ENCODE data around the gene RAB12. TPM values are rescaled to one million over a fixed set of nuclear protein-coding genes. Genes with fewer than 3 reads are reported as not detected.
A peak's percentile ranks its signal among the peaks of the same experiment; 100 is the strongest.
"Not testable (repeated sequence)": the region's sequence is repeated elsewhere in the genome, so short reads cannot be mapped to it uniquely, and the experiment has no call there.

Gene RAB12
- 10 to 100 TPM; 44.9 to 85.2 TPM for total RNA-seq
- 10 to 100 TPM; 62.3 to 62.6 TPM for polyA plus RNA-seq (ENCODE audit: insufficient read length in 2 of 2)
- long read RNA-seq, donor 1, transcript RAB12-203 (6 exons, 2,145 nt): major isoform, 12 of 13 reads
- long read RNA-seq, donor 1, partial matches to known transcripts: 0 of 13 reads
- long read RNA-seq, donor 1, other reads (novel, unspliced or antisense): 0 of 13 reads
- long read RNA-seq, donor 2, transcript RAB12-203 (6 exons, 2,145 nt): major isoform, 6 of 11 reads
- long read RNA-seq, donor 2, partial matches to known transcripts: 5 of 11 reads
- long read RNA-seq, donor 2, other reads (novel, unspliced or antisense): 0 of 11 reads
- long read RNA-seq, donor 3, transcript RAB12-203 (6 exons, 2,145 nt): major isoform, 8 of 8 reads
- long read RNA-seq, donor 3, partial matches to known transcripts: 0 of 8 reads
- long read RNA-seq, donor 3, other reads (novel, unspliced or antisense): 0 of 8 reads
- long read RNA-seq, donor 4, transcript RAB12-203 (6 exons, 2,145 nt): major isoform, 8 of 8 reads
- long read RNA-seq, donor 4, partial matches to known transcripts: 0 of 8 reads
- long read RNA-seq, donor 4, other reads (novel, unspliced or antisense): 0 of 8 reads

- DNase-seq (ENCODE audit: low read depth in 4 of 6, low spot score in 6 of 6): peak in 5 of 6 donors; percentile 68 to 95 (median 83)
- peaks cover 29% of the 10 kb centered on the region for H3K4me1 ChIP-seq (ENCODE audit: control insufficient read depth, insufficient read depth, low read length)
- no peaks in the 10 kb centered on the region for H3K9me3 ChIP-seq (ENCODE audit: control insufficient read depth, insufficient read depth, low read length)
- WGBS (ENCODE audit: insufficient coverage): under 1% methylated on average over 63 of the region's 95 CpGs
- no peaks in the 10 kb centered on the region for H3K36me3 ChIP-seq (ENCODE audit: control insufficient read depth, insufficient read depth, low read length)
- H3K27ac ChIP-seq (ENCODE audit: low read depth, low read length): peak within 1 kb of the TSS; percentile 61
- H3K27me3 ChIP-seq (ENCODE audit: control insufficient read depth, insufficient read depth, low read length): peaks cover 10% of the 10 kb centered on the region
- H3K4me3 ChIP-seq (ENCODE audit: low read depth, low read length): peak within 1 kb of the TSS; percentile 74
Observed at GRCh38 chr18:8608795-8609658, at the start of gene RAB12. RAB12 (plus strand) TSS chr18:8609437; CDS start chr18:8609440, 3 bp downstream.

- DNase-seq (ENCODE audit: low read depth in 4 of 6, low spot score in 6 of 6): no peak
- peaks cover 5% of the 10 kb centered on the region for H3K4me1 ChIP-seq (ENCODE audit: control insufficient read depth, insufficient read depth, low read length)
- no peaks in the 10 kb centered on the region for H3K27me3 ChIP-seq (ENCODE audit: control insufficient read depth, insufficient read depth, low read length)
- H3K27ac ChIP-seq (ENCODE audit: low read depth, low read length): no peak overlapping the region
- H3K36me3 ChIP-seq (ENCODE audit: control insufficient read depth, insufficient read depth, low read length): no peaks in the 10 kb centered on the region
- no peaks in the 10 kb centered on the region for H3K9me3 ChIP-seq (ENCODE audit: control insufficient read depth, insufficient read depth, low read length)
- no peak overlapping the region for H3K4me3 ChIP-seq (ENCODE audit: low read depth, low read length)
- WGBS (ENCODE audit: insufficient coverage): 67% methylated on average over 2 of the region's 4 CpGs
Observed at GRCh38 chr18:8559612-8560186, 49.5 kb upstream of the RAB12 start.

GRCh38 chr18:8561123-8561910, 47.9 kb upstream of the RAB12 start:
- WGBS (ENCODE audit: insufficient coverage): 60% methylated on average over 7 of the region's 8 CpGs
- peaks cover 5% of the 10 kb centered on the region for H3K4me1 ChIP-seq (ENCODE audit: control insufficient read depth, insufficient read depth, low read length)
- no peaks in the 10 kb centered on the region for H3K27me3 ChIP-seq (ENCODE audit: control insufficient read depth, insufficient read depth, low read length)
- peak in 2 of 6 donors; percentile 34 to 49 for DNase-seq (ENCODE audit: low read depth in 4 of 6, low spot score in 6 of 6)
- no peaks in the 10 kb centered on the region for H3K9me3 ChIP-seq (ENCODE audit: control insufficient read depth, insufficient read depth, low read length)
- H3K36me3 ChIP-seq (ENCODE audit: control insufficient read depth, insufficient read depth, low read length): no peaks in the 10 kb centered on the region
- no peak overlapping the region for H3K4me3 ChIP-seq (ENCODE audit: low read depth, low read length)
- H3K27ac ChIP-seq (ENCODE audit: low read depth, low read length): no peak overlapping the region

- no peak for DNase-seq (ENCODE audit: low read depth in 4 of 6, low spot score in 6 of 6)
- no peaks in the 10 kb centered on the region for H3K36me3 ChIP-seq (ENCODE audit: control insufficient read depth, insufficient read depth, low read length)
- no peak overlapping the region for H3K4me3 ChIP-seq (ENCODE audit: low read depth, low read length)
- H3K27ac ChIP-seq (ENCODE audit: low read depth, low read length): no peak overlapping the region
- H3K27me3 ChIP-seq (ENCODE audit: control insufficient read depth, insufficient read depth, low read length): no peaks in the 10 kb centered on the region
- WGBS (ENCODE audit: insufficient coverage): 77% methylated on average over 3 of the region's 6 CpGs
- no peaks in the 10 kb centered on the region for H3K9me3 ChIP-seq (ENCODE audit: control insufficient read depth, insufficient read depth, low read length)
- peaks cover 5% of the 10 kb centered on the region for H3K4me1 ChIP-seq (ENCODE audit: control insufficient read depth, insufficient read depth, low read length)
Observed at GRCh38 chr18:8562070-8562469, 47.2 kb upstream of the RAB12 start.

- 40% methylated on average over 3 of the region's 3 CpGs for WGBS (ENCODE audit: insufficient coverage)
- peak in 1 of 6 donors; percentile 29 for DNase-seq (ENCODE audit: low read depth in 4 of 6, low spot score in 6 of 6)
Observed at GRCh38 chr18:8562919-8563318, 46.3 kb upstream of the RAB12 start.

GRCh38 chr18:8571399-8571798, 37.8 kb upstream of the RAB12 start:
- Histone ChIP-seq H3K36me3 (ENCODE audit: control insufficient read depth, insufficient read depth, low read length) (no peaks in the 10 kb centered on the region), H3K4me3 (ENCODE audit: low read depth, low read length) (no peak overlapping the region), H3K4me1 (ENCODE audit: control insufficient read depth, insufficient read depth, low read length) (no peaks in the 10 kb centered on the region), H3K9me3 (ENCODE audit: control insufficient read depth, insufficient read depth, low read length) (no peaks in the 10 kb centered on the region), H3K27ac (ENCODE audit: low read depth, low read length) (no peak overlapping the region), H3K27me3 (ENCODE audit: control insufficient read depth, insufficient read depth, low read length) (no peaks in the 10 kb centered on the region)
- no peak for DNase-seq (ENCODE audit: low read depth in 4 of 6, low spot score in 6 of 6)
- 70% methylated on average over 5 of the region's 5 CpGs for WGBS (ENCODE audit: insufficient coverage)

More at GRCh38 chr18:8562919-8563318, 46.3 kb upstream of the RAB12 start:
- peaks cover 5% of the 10 kb centered on the region for H3K4me1 ChIP-seq (ENCODE audit: control insufficient read depth, insufficient read depth, low read length)
- H3K27ac ChIP-seq (ENCODE audit: low read depth, low read length): no peak overlapping the region
- no peak overlapping the region for H3K4me3 ChIP-seq (ENCODE audit: low read depth, low read length)
- no peaks in the 10 kb centered on the region for H3K36me3 ChIP-seq (ENCODE audit: control insufficient read depth, insufficient read depth, low read length)
- no peaks in the 10 kb centered on the region for H3K27me3 ChIP-seq (ENCODE audit: control insufficient read depth, insufficient read depth, low read length)
- H3K9me3 ChIP-seq (ENCODE audit: control insufficient read depth, insufficient read depth, low read length): no peaks in the 10 kb centered on the region

- H3K4me3 ChIP-seq (ENCODE audit: low read depth, low read length); H3K9me3 ChIP-seq (ENCODE audit: control insufficient read depth, insufficient read depth, low read length); DNase-seq (ENCODE audit: low read depth in 4 of 6, low spot score in 6 of 6); H3K27me3 ChIP-seq (ENCODE audit: control insufficient read depth, insufficient read depth, low read length); H3K36me3 ChIP-seq (ENCODE audit: control insufficient read depth, insufficient read depth, low read length); H3K4me1 ChIP-seq (ENCODE audit: control insufficient read depth, insufficient read depth, low read length); H3K27ac ChIP-seq (ENCODE audit: low read depth, low read length): not testable (repeated sequence)
- no CpG with 5 or more reads among the region's 1 CpG for WGBS (ENCODE audit: insufficient coverage)
Observed at GRCh38 chr18:8573766-8574165, 35.5 kb upstream of the RAB12 start.

GRCh38 chr18:8584798-8585197, 24.4 kb upstream of the RAB12 start:
- 40% methylated on average over 6 of the region's 8 CpGs for WGBS (ENCODE audit: insufficient coverage)
- no peaks in the 10 kb centered on the region for H3K4me1 ChIP-seq (ENCODE audit: control insufficient read depth, insufficient read depth, low read length)
- DNase-seq (ENCODE audit: low read depth in 4 of 6, low spot score in 6 of 6): no peak
- no peaks in the 10 kb centered on the region for H3K9me3 ChIP-seq (ENCODE audit: control insufficient read depth, insufficient read depth, low read length)
- H3K27me3 ChIP-seq (ENCODE audit: control insufficient read depth, insufficient read depth, low read length): no peaks in the 10 kb centered on the region
- no peak overlapping the region for H3K4me3 ChIP-seq (ENCODE audit: low read depth, low read length)
- no peaks in the 10 kb centered on the region for H3K36me3 ChIP-seq (ENCODE audit: control insufficient read depth, insufficient read depth, low read length)
- no peak overlapping the region for H3K27ac ChIP-seq (ENCODE audit: low read depth, low read length)

GRCh38 chr18:8586941-8587340, 22.3 kb upstream of the RAB12 start:
- Histone ChIP-seq H3K4me3 (ENCODE audit: low read depth, low read length) (no peak overlapping the region), H3K36me3 (ENCODE audit: control insufficient read depth, insufficient read depth, low read length) (no peaks in the 10 kb centered on the region), H3K4me1 (ENCODE audit: control insufficient read depth, insufficient read depth, low read length) (no peaks in the 10 kb centered on the region), H3K9me3 (ENCODE audit: control insufficient read depth, insufficient read depth, low read length) (no peaks in the 10 kb centered on the region), H3K27me3 (ENCODE audit: control insufficient read depth, insufficient read depth, low read length) (no peaks in the 10 kb centered on the region), H3K27ac (ENCODE audit: low read depth, low read length) (no peak overlapping the region)
- no CpG with 5 or more reads among the region's 4 CpGs for WGBS (ENCODE audit: insufficient coverage)
- DNase-seq (ENCODE audit: low read depth in 4 of 6, low spot score in 6 of 6): no peak
